ENCODE data around the gene TMEM97. TPM values are rescaled to one million over a fixed set of nuclear protein-coding genes. Genes with fewer than 3 reads are reported as not detected.
A peak's percentile ranks its signal among the peaks of the same experiment; 100 is the strongest.
"Not testable (repeated sequence)": the region's sequence is repeated elsewhere in the genome, so short reads cannot be mapped to it uniquely, and the experiment has no call there.

Gene TMEM97
- polyA plus RNA-seq, 4 donors, result 1.8 to 33.1 (median 16.7) TPM

DNA sequence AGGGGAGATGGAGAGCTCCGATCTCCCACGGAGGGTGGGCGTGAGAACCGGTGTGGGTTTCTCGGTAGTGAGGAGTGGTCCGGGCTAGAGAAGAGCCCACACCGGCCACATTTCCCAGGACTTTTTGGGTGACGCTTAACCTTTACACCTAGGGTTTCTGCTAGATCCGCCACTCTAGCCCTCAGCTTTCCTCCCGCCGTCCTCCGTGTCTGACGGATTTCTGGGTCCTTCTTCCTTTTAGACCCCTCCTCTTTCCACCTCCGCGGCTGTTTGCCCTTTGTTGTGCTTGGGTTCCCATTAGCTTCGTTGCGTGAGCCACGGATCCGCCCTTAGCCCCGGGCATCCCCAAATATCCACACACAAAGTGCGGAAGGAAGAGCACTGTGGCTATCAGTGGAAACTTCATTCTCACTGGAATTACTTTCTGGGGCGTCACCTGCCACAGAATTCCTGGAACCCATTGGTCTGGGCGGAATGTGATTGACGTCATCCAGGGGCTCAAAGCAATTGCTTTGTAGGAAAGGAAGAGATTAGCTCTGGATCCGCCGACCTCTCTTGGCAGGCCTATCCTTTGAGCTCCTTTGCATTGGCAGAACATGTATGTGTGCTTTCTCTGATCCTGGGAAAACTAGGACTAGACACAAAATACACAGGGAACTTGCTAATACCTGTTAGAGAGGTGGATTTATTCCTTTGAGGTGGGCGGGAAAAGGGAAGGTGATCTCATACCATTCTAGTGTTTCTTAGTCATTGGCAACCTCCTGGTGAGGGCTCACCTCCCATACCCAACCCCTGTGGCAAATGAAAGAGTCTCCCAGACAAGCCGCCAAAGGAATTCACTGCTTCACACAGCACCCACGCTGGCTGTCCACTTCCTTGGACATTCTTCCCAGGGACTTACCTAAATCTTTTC is 17.2 kb downstream of the TMEM97 start:
- peaks cover 8 to 17% (median 10%) of the 10 kb centered on the region in 3 donors for H3K4me1 ChIP-seq (ENCODE audit: control insufficient read depth in 3 of 3, insufficient read depth in 2 of 3, low read depth in 1 of 3, low read length in 2 of 3)
- peaks cover 1 to 41% (median 1%) of the 10 kb centered on the region in 3 donors for H3K36me3 ChIP-seq (ENCODE audit: control insufficient read depth in 3 of 3, insufficient read depth in 2 of 3, low read depth in 1 of 3, low read length in 3 of 3)
- no peaks in the 10 kb centered on the region for H3K27me3 ChIP-seq (ENCODE audit: control insufficient read depth in 3 of 3, insufficient read depth in 3 of 3, low read length in 3 of 3)
- H3K4me3 ChIP-seq (ENCODE audit: low read depth in 1 of 3, low read length in 3 of 3), result peak overlapping the region; percentile 82 to 100 (median 92)
- DNase-seq (peak; percentile 76 to 93), FAIRE-seq (no peak)
- no peaks in the 10 kb centered on the region for H3K9me3 ChIP-seq (ENCODE audit: control insufficient read depth in 2 of 2, insufficient read depth in 1 of 2, low read depth in 1 of 2, low read length in 1 of 2)
- peak overlapping the region; percentile 82 to 100 (median 93) for H3K27ac ChIP-seq (ENCODE audit: low read depth in 1 of 3, low read length in 2 of 3)
- 4 to 6% (median 6%) methylated on average over 29 of the region's 29 CpGs for WGBS, 3 donors

DNA sequence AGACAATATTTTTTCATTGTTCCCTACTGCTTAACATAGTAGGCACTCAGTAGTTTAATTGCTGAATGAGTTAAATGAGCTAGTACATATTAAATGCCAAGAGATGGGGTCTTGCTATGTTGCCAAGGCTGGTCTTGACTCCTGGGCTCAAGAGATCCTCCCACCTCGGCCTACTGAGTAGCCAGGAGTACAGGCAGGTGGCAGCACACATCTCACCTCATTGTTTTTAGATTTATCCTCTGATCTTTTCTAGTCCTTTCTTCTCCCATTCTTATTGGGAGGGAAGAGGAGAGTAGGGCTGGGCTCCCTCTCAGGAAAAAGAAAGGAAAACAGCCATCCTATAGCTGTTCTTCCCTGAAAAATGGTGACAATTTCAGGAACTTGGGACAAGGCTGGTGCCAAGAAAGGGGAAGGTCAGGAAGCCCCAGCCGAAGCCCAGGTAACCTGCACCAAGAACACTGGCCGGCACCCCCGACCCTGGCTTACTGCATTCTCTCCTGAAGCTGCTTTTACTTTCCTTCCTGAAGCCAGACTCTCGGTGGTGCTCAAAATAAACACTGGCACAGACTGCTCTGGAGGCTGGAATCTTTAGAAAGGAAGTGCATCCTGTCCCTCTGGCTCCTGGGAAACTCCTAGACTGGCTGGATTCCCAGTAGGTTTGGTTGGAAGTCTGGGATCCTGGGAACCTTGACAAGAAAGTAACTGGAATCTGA is 19.2 kb downstream of the TMEM97 start:
- no peak for DNase-seq
- Histone ChIP-seq H3K36me3 (ENCODE audit: control insufficient read depth in 3 of 3, insufficient read depth in 2 of 3, low read depth in 1 of 3, low read length in 3 of 3) (peaks cover 6 to 49% (median 16%) of the 10 kb centered on the region in 3 donors), H3K9me3 (ENCODE audit: control insufficient read depth in 2 of 2, insufficient read depth in 1 of 2, low read depth in 1 of 2, low read length in 1 of 2) (no peaks in the 10 kb centered on the region), H3K27ac (ENCODE audit: low read depth in 1 of 3, low read length in 2 of 3) (peak overlapping the region in 1 of 3 donors; percentile 73), H3K27me3 (ENCODE audit: control insufficient read depth in 3 of 3, insufficient read depth in 3 of 3, low read length in 3 of 3) (no peaks in the 10 kb centered on the region), H3K4me3 (ENCODE audit: low read depth in 1 of 3, low read length in 3 of 3) (no peak overlapping the region), H3K4me1 (ENCODE audit: control insufficient read depth in 3 of 3, insufficient read depth in 2 of 3, low read depth in 1 of 3, low read length in 2 of 3) (peaks cover 8 to 17% (median 10%) of the 10 kb centered on the region in 3 donors)
- 60 to 80% (median 79%) methylated on average over 5 of the region's 5 CpGs for WGBS, 3 donors
- no peak for FAIRE-seq

DNA sequence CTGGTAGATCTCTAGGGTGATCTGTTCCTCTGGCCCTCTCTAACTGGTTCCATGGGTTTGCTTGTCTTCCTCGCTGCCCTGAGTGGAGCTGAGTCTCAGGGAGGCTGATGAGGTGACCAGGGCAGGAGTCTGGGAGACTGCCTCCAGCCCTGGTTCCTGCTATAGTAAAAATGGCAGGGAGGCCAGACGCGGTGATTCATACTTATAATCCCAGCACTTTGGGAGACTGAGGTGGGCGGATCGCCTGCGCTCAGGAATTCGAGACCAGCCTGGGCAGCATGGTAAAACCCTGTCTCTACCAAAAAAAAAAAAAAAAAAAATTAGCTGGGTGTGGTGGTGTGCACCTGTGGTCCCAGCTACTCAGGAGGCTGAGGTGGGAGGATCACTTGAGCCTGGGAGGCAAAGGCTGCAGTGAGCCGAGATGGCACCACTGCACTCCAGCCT is 19.8 kb downstream of the TMEM97 start:
- not testable (repeated sequence) for DNase-seq; H3K27me3 ChIP-seq (ENCODE audit: control insufficient read depth in 3 of 3, insufficient read depth in 3 of 3, low read length in 3 of 3); FAIRE-seq; H3K9me3 ChIP-seq (ENCODE audit: control insufficient read depth in 2 of 2, insufficient read depth in 1 of 2, low read depth in 1 of 2, low read length in 1 of 2); H3K4me3 ChIP-seq (ENCODE audit: low read depth in 1 of 3, low read length in 3 of 3)
- Histone ChIP-seq H3K36me3 (ENCODE audit: control insufficient read depth in 3 of 3, insufficient read depth in 2 of 3, low read depth in 1 of 3, low read length in 3 of 3) (peaks cover 6 to 54% (median 17%) of the 10 kb centered on the region in 3 donors), H3K4me1 (ENCODE audit: control insufficient read depth in 3 of 3, insufficient read depth in 2 of 3, low read depth in 1 of 3, low read length in 2 of 3) (peaks cover 8 to 17% (median 10%) of the 10 kb centered on the region in 3 donors), H3K27ac (ENCODE audit: low read depth in 1 of 3, low read length in 2 of 3) (peak overlapping the region in 1 of 3 donors; percentile 73)
- WGBS, 3 donors, result 95 to 96% (median 96%) methylated on average over 8 of the region's 8 CpGs

DNA sequence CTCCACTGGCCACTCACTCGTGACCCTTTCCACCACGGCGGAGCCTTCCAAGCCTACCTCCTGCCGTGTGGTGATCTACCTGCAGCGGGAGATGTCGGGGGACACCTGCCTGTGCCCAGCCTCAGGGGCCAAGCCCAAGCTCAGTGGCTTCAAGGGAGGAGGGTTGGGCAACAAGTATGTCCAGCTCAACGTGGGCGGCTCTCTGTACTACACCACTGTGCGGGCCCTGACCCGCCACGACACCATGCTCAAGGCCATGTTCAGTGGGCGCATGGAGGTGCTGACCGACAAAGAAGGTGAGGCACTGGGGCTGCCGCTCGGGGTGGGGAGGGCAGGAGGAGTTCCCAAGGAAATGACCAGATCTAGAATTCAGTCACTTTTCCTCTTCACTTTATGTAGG is 20.4 kb downstream of the TMEM97 start:
- DNase-seq (no peak), FAIRE-seq (no peak)
- WGBS, 3 donors, result 93 to 97% (median 94%) methylated on average over 15 of the region's 15 CpGs
- Histone ChIP-seq H3K27me3 (ENCODE audit: control insufficient read depth in 3 of 3, insufficient read depth in 3 of 3, low read length in 3 of 3) (no peaks in the 10 kb centered on the region), H3K36me3 (ENCODE audit: control insufficient read depth in 3 of 3, insufficient read depth in 2 of 3, low read depth in 1 of 3, low read length in 3 of 3) (peaks cover 6 to 61% (median 17%) of the 10 kb centered on the region in 3 donors), H3K27ac (ENCODE audit: low read depth in 1 of 3, low read length in 2 of 3) (peak overlapping the region in 1 of 3 donors; percentile 42), H3K4me1 (ENCODE audit: control insufficient read depth in 3 of 3, insufficient read depth in 2 of 3, low read depth in 1 of 3, low read length in 2 of 3) (peaks cover 4 to 13% (median 10%) of the 10 kb centered on the region in 3 donors), H3K9me3 (ENCODE audit: control insufficient read depth in 2 of 2, insufficient read depth in 1 of 2, low read depth in 1 of 2, low read length in 1 of 2) (no peaks in the 10 kb centered on the region), H3K4me3 (ENCODE audit: low read depth in 1 of 3, low read length in 3 of 3) (no peak overlapping the region)

DNA sequence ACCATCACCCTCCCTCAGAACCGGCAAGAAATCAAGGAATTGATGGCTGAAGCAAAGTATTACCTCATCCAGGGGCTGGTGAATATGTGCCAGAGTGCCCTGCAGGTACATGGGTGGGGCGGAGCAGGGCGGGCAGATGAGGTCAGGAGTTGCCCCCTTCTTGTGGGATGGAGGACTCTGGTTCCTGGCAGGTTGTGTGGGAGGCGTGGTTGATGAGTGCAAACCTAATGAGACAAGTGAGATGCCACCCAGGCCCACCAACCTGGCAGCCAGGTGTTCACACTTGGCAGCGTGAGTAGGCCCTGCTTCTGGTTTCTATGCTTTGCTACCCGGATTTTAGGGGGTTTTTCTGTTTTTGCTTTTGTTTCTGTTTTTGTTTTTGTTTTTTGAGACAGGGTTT is 21.4 kb downstream of the TMEM97 start:
- DNase-seq, result no peak
- 75 to 87% (median 79%) methylated on average over 6 of the region's 6 CpGs for WGBS, 3 donors
- Histone ChIP-seq H3K9me3 (ENCODE audit: control insufficient read depth in 2 of 2, insufficient read depth in 1 of 2, low read depth in 1 of 2, low read length in 1 of 2) (no peaks in the 10 kb centered on the region), H3K4me1 (ENCODE audit: control insufficient read depth in 3 of 3, insufficient read depth in 2 of 3, low read depth in 1 of 3, low read length in 2 of 3) (peaks cover 4 to 10% (median 10%) of the 10 kb centered on the region in 3 donors), H3K27ac (ENCODE audit: low read depth in 1 of 3, low read length in 2 of 3) (no peak overlapping the region), H3K27me3 (ENCODE audit: control insufficient read depth in 3 of 3, insufficient read depth in 3 of 3, low read length in 3 of 3) (no peaks in the 10 kb centered on the region), H3K36me3 (ENCODE audit: control insufficient read depth in 3 of 3, insufficient read depth in 2 of 3, low read depth in 1 of 3, low read length in 3 of 3) (peaks cover 6 to 70% (median 17%) of the 10 kb centered on the region in 3 donors), H3K4me3 (ENCODE audit: low read depth in 1 of 3, low read length in 3 of 3) (no peak overlapping the region)
- FAIRE-seq, result no peak

DNA sequence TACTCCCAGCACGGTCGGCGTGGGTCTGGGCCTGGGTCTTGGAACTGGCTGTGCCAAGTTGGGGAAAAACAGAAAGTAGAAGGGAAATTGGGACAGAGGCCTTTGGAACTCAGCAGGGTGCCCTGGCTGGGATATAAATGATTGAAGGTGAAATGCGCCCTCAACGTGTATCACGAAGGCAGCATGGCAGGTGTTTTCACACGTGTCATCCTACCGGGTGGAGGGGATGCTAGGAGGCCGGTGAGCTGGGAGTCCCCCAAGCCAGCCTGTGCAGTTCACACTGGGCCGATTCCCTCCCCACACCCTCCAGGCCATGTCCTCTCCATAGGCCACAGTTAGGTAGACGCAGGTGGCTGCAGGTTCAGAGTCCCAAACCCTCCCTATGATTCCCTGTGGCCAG is 22.5 kb downstream of the TMEM97 start:
- Histone ChIP-seq H3K9me3 (ENCODE audit: control insufficient read depth in 2 of 2, insufficient read depth in 1 of 2, low read depth in 1 of 2, low read length in 1 of 2) (no peaks in the 10 kb centered on the region), H3K27ac (ENCODE audit: low read depth in 1 of 3, low read length in 2 of 3) (no peak overlapping the region), H3K4me3 (ENCODE audit: low read depth in 1 of 3, low read length in 3 of 3) (no peak overlapping the region), H3K27me3 (ENCODE audit: control insufficient read depth in 3 of 3, insufficient read depth in 3 of 3, low read length in 3 of 3) (no peaks in the 10 kb centered on the region), H3K4me1 (ENCODE audit: control insufficient read depth in 3 of 3, insufficient read depth in 2 of 3, low read depth in 1 of 3, low read length in 2 of 3) (peaks cover 1 to 10% (median 7%) of the 10 kb centered on the region in 3 donors), H3K36me3 (ENCODE audit: control insufficient read depth in 3 of 3, insufficient read depth in 2 of 3, low read depth in 1 of 3, low read length in 3 of 3) (peaks cover 6 to 80% (median 22%) of the 10 kb centered on the region in 3 donors)
- 90 to 94% (median 92%) methylated on average over 11 of the region's 11 CpGs for WGBS, 3 donors
- FAIRE-seq (no peak), DNase-seq (no peak)

DNA sequence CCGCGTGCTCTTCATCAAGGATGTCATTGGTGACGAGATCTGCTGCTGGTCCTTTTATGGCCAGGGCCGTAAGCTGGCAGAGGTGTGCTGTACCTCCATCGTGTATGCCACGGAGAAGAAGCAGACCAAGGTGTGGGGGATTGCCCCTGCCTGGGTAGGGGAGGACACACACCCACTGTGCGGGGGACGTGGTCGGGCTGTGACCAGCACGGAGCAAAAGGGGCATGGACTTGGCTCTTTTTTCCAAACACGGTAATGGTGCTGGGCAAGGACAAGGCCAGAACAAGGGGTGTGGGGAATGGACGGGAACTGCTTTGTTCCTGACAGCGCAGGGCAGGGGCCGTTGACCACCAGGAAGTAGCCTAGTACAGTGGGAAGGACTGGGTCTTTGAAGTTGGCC is 23.3 kb downstream of the TMEM97 start:
- Histone ChIP-seq H3K27ac (ENCODE audit: low read depth in 1 of 3, low read length in 2 of 3) (no peak overlapping the region), H3K4me1 (ENCODE audit: control insufficient read depth in 3 of 3, insufficient read depth in 2 of 3, low read depth in 1 of 3, low read length in 2 of 3) (peaks cover 0 to 2% (median 0%) of the 10 kb centered on the region in 3 donors), H3K4me3 (ENCODE audit: low read depth in 1 of 3, low read length in 3 of 3) (no peak overlapping the region), H3K9me3 (ENCODE audit: control insufficient read depth in 2 of 2, insufficient read depth in 1 of 2, low read depth in 1 of 2, low read length in 1 of 2) (no peaks in the 10 kb centered on the region), H3K36me3 (ENCODE audit: control insufficient read depth in 3 of 3, insufficient read depth in 2 of 3, low read depth in 1 of 3, low read length in 3 of 3) (peaks cover 9 to 87% (median 22%) of the 10 kb centered on the region in 3 donors), H3K27me3 (ENCODE audit: control insufficient read depth in 3 of 3, insufficient read depth in 3 of 3, low read length in 3 of 3) (no peaks in the 10 kb centered on the region)
- FAIRE-seq (no peak), DNase-seq (no peak)
- 92 to 94% (median 92%) methylated on average over 14 of the region's 14 CpGs for WGBS, 3 donors

DNA sequence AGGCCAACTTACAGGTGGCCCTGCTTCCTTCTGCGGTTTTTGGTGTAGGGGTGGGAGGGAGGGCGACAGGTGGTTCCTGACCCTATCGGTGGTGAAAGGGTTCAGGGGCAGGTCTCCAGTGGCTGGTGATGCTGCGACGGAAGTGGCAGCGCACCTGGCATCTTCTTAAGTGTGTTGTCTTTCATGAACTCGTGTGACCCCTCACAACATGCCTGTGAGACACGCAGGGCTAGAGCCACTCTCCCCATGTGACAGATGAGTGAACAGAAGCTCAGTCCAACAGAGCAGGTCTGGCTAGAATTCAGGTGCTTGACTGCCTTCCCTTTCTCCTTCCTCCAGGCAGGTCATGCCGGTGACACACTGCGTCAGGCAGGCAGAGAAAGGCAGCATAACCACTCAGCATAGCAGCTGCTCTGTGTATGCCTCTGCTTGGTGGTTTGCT is 24.5 kb downstream of the TMEM97 start:
- 74 to 84% (median 80%) methylated on average over 10 of the region's 10 CpGs for WGBS, 3 donors
- Histone ChIP-seq H3K4me3 (ENCODE audit: low read depth in 1 of 3, low read length in 3 of 3) (no peak overlapping the region), H3K4me1 (ENCODE audit: control insufficient read depth in 3 of 3, insufficient read depth in 2 of 3, low read depth in 1 of 3, low read length in 2 of 3) (no peaks in the 10 kb centered on the region), H3K27me3 (ENCODE audit: control insufficient read depth in 3 of 3, insufficient read depth in 3 of 3, low read length in 3 of 3) (no peaks in the 10 kb centered on the region), H3K9me3 (ENCODE audit: control insufficient read depth in 2 of 2, insufficient read depth in 1 of 2, low read depth in 1 of 2, low read length in 1 of 2) (no peaks in the 10 kb centered on the region), H3K36me3 (ENCODE audit: control insufficient read depth in 3 of 3, insufficient read depth in 2 of 3, low read depth in 1 of 3, low read length in 3 of 3) (peaks cover 9 to 94% (median 26%) of the 10 kb centered on the region in 3 donors), H3K27ac (ENCODE audit: low read depth in 1 of 3, low read length in 2 of 3) (no peak overlapping the region)
- DNase-seq (no peak), FAIRE-seq (no peak)
